Stomach smooth muscle (tissue), 2 donors: ENCODE results near the gene DHX35.

Experiments used
- H3K27ac ChIP-seq: one replicate; pipeline ENCODE4 v1.7.0; 2013; ENCODE audit warnings: mild to moderate bottlenecking, low read length, inconsistent platforms
- H3K27me3 ChIP-seq, 2 donors: one replicate each; pipeline ENCODE4 v1.7.0; 2013; ENCODE audit warnings: low read length in 2 of 2; ENCODE audit not compliant: insufficient read depth in 2 of 2, control insufficient read depth in 1 of 2
- H3K36me3 ChIP-seq, 2 donors: one replicate each; pipeline ENCODE4 v1.7.0; 2013; ENCODE audit warnings: low read length in 2 of 2; ENCODE audit not compliant: control insufficient read depth in 2 of 2, insufficient read depth in 2 of 2
- H3K4me1 ChIP-seq: one replicate; pipeline ENCODE4 v1.7.0; 2013; ENCODE audit warnings: low read length; ENCODE audit not compliant: control insufficient read depth, insufficient read depth
- H3K4me3 ChIP-seq, 2 donors: one replicate each; pipeline ENCODE4 v1.7.0; 2013; ENCODE audit warnings: low read length in 2 of 2
- H3K9ac ChIP-seq, 2 donors: one replicate each; pipeline ENCODE4 v1.7.0; 2013; ENCODE audit warnings: low read length in 2 of 2, mild to moderate bottlenecking in 1 of 2
- H3K9me3 ChIP-seq, 2 donors: one replicate each; pipeline ENCODE4 v1.7.0; 2013; ENCODE audit warnings: low read length in 2 of 2; ENCODE audit not compliant: control insufficient read depth in 2 of 2
- donor health status: healthy.
- donor health status: Pancreatic carcinoma.

DHX35 gene

DNA sequence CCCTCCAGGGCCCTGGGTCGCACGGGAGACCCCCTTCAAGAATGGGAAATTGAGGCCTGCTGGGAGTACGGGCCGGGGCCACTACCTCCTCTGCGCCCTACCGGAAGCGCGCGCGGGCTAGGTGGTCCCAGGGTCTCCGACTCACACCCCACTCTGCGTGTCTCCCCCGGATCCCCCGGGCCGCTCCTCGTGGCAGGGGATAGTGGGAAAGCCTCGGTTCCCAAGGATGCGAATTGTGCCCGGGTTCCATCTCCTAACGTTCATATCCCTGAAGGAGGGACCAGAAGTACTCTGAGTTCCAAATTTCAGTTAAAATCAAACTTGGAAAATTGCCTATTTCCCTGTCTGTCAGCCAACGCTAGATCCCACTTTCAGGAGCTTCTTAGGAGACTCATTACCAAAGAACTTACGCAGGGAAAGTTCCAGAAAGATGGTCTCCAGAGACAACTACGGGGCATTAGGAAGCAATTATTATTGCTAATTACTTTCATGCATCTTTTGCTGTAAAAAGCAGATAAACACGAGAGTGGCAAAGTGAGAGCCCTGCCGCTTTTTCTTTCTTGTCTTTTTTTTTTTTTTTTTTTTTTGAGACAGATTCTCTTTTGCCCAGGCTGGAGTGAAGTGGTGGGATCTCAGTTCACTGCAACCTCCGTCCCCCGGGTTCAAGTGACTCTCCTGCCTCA is 35.1 kb upstream of the DHX35 start:
- peak overlapping the region; percentile 75 to 90 for H3K4me3 ChIP-seq
- H3K9ac ChIP-seq: peak overlapping the region; percentile 81 to 89
- peaks cover 43% of the 10 kb centered on the region for H3K4me1 ChIP-seq
- no peaks in the 10 kb centered on the region for H3K9me3 ChIP-seq
- H3K36me3 ChIP-seq: peaks cover 0 to 4% of the 10 kb centered on the region in 2 donors
- H3K27me3 ChIP-seq: peaks cover 0 to 2% of the 10 kb centered on the region in 2 donors
- peak overlapping the region; percentile 76 for H3K27ac ChIP-seq

DNA sequence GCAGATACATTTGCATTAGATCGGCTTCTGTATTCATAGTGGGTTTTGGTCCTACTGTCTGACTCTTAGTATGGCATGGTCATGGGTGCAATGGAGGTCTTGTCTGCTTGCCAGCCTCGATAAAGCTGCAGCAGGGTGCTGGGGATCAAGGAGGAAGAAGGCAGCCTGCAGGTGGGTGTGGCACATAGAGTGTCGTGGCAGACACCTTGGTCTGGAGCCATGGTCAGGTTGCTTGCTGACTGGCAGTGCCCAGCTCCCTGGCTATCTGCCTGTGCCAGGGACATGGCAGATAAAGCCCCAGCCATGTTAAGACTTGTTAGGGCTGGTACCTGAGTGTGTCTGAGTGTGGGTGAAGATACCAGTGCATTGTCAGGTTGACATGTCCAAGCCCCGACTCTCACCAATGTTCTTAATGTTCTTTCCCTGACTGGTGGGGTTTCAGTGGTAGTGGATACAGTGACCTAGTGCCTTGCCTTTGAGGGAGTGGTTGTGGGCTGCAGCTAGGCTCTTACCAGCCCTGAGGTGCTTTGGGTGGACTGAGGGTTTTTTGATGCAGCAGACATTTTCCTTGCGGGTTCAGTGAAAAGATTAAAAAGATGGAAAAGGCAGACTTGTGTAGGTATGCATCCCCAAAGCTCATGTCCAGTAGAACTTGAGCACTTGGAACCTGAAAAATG is 34.1 kb upstream of the DHX35 start:
- Histone ChIP-seq H3K27me3 (peaks cover 0 to 2% of the 10 kb centered on the region in 2 donors), H3K27ac (peak overlapping the region; percentile 76), H3K4me3 (peak overlapping the region; percentile 67 to 90)

DNA sequence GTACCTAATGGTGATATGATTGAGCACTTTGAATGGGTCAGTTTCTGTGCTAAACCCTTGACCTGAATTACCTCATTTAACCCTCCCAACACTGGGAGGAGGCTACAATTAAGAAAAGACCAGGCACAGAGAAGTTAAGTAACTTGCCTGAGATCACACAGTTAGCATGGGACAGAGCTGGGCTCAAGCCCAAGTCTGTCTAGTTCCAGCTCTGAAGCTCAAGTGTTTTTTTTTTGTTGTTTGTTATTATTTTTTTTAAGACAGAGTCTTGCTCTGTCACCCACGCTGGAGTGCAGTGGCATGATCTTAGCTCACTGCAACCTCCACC is 31.9 kb upstream of the DHX35 start:
- Histone ChIP-seq H3K36me3 (peaks cover 0 to 4% of the 10 kb centered on the region in 2 donors), H3K4me3 (peak overlapping the region; percentile 62 to 90), H3K4me1 (peaks cover 59% of the 10 kb centered on the region), H3K27me3 (peaks cover 0 to 2% of the 10 kb centered on the region in 2 donors), H3K27ac (peak overlapping the region; percentile 76), H3K9me3 (no peaks in the 10 kb centered on the region), H3K9ac (peak overlapping the region in 1 of 2 donors; percentile 71)

More for the DNA sequence above, 34.1 kb upstream of the DHX35 start:
- H3K4me1 ChIP-seq: peaks cover 53% of the 10 kb centered on the region
- peak overlapping the region; percentile 83 to 89 for H3K9ac ChIP-seq
- peaks cover 0 to 4% of the 10 kb centered on the region in 2 donors for H3K36me3 ChIP-seq
- H3K9me3 ChIP-seq: no peaks in the 10 kb centered on the region

DNA sequence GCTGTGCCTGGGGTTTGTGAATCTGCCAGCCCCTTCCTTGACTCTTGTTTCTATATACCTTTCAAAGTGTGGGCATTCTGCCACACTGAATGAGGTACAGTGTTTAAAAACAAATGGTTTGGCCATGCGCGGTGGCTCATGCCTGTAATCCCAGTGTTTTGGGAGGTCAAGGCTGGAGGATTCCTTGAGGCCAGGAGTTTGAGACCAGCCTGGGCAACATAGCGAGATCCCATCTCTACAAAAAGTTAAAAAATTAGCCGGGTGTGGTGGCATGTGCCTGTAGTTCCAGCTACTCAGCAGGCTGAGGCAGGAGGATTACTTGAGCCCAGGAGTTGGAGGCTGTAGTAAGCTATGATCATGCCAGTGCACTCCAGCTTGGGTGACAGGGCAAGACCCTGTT is 30.2 kb upstream of the DHX35 start:
- Histone ChIP-seq H3K27me3 (peaks cover 0 to 2% of the 10 kb centered on the region in 2 donors), H3K9ac (peak overlapping the region in 1 of 2 donors; percentile 46), H3K4me3 (peak overlapping the region; percentile 41 to 90), H3K36me3 (peaks cover 0 to 11% of the 10 kb centered on the region in 2 donors), H3K4me1 (peaks cover 56% of the 10 kb centered on the region), H3K9me3 (no peaks in the 10 kb centered on the region), H3K27ac (peak overlapping the region; percentile 78)

DNA sequence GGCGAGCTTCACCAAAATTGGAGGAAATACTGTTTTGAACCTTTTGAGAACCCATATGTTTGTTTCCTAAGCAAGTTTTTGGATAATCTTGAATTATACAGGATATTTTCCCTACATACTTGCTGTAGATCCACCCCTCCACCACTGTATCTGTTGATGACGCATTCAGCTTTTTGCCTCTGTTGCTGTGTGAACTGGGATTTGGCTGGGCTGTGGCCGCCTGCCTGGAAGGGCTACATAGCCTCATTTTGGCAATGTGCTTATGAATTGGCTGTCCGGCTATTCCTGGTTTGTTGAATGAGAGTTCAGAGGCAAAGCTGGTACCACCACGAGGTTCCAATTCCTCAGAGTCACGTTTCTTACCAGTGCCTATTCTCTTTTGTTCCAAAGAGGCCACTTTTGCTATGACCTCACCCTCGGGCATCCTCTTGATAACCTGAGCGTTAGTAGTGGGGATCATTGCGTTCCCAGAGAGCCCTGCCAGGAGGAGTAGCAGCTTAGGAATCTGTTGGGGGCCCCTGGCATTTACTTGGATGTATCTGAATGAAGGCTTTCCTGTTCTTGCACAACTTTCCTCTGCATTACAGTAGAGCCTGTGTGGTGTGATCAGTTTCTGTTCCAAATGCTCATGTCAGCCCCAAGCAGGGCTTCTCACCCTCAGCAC is 29.6 kb upstream of the DHX35 start:
- no peaks in the 10 kb centered on the region for H3K9me3 ChIP-seq
- peak overlapping the region; percentile 78 for H3K27ac ChIP-seq
- H3K9ac ChIP-seq: peak overlapping the region; percentile 42 to 46
- peak overlapping the region; percentile 11 to 54 for H3K4me3 ChIP-seq
- peaks cover 0 to 2% of the 10 kb centered on the region in 2 donors for H3K27me3 ChIP-seq
- peaks cover 55% of the 10 kb centered on the region for H3K4me1 ChIP-seq
- peaks cover 0 to 15% of the 10 kb centered on the region in 2 donors for H3K36me3 ChIP-seq

DNA sequence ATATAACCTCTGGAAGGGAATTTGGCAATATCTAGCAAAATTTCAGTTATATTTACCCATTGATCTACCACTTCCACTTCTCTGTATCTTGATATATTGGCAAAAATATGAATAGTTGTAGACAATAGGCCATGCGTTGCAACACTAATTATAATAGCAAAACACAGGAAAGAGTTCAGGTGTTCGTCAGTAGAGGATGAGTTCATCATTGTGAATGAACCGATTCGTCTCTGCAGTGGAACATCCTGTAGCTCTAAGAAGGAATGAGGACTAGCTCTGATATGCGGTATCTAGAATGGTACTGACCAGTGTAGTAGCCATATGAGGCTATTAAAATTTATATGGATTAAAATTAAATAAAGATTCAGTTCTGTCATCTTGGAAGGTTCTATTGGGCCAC is 27.6 kb upstream of the DHX35 start:
- H3K27me3 ChIP-seq: no peaks in the 10 kb centered on the region
- H3K9me3 ChIP-seq: no peaks in the 10 kb centered on the region
- no peak overlapping the region for H3K9ac ChIP-seq
- H3K36me3 ChIP-seq: peaks cover 0 to 32% of the 10 kb centered on the region in 2 donors
- no peak overlapping the region for H3K27ac ChIP-seq
- no peak overlapping the region for H3K4me3 ChIP-seq
- peaks cover 53% of the 10 kb centered on the region for H3K4me1 ChIP-seq

DNA sequence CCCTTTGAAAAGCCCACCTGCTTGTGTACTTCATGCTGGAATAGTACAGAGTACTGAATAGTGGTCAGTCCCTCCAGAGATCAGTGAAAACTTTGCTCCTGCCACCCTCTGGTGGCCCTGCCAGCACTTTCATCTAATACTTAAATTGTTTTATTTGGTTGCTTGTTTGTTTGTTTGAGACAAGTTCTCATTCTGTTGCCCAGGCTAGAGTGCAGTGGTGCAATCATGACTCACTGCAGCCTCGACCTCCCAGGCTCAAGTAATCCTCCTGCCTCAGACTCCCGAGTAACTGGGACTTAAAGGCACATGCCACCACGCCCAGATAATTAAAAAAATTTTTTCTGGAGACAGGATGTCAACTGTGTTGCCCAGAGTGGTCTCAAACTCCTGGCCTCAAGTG is 26.9 kb upstream of the DHX35 start:
- Histone ChIP-seq H3K9me3 (no peaks in the 10 kb centered on the region), H3K4me3 (no peak overlapping the region), H3K36me3 (peaks cover 3 to 33% of the 10 kb centered on the region in 2 donors), H3K27ac (peak overlapping the region; percentile 31), H3K27me3 (no peaks in the 10 kb centered on the region), H3K9ac (no peak overlapping the region), H3K4me1 (peaks cover 51% of the 10 kb centered on the region)

DNA sequence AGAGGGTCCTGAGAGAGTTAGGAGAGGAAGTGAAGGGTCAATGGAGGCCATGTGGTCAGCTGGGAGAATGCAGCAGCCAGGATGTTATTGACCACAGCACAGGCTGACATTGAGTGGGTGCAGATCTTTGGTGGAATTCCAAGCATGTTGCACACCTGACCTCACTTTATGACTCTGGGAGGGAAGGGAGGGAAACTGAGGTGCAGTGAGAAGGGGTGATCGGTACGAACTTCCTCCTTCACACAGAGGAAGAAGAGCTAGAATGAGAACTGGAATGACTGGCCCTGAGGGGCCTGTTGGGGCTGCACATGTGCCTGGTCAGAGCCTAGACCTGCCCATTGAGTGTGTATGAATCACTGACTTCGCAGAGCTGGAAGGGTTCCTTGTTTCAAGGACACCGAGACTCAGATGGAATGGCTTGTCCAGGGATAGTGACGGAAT is 26.2 kb upstream of the DHX35 start:
- no peak overlapping the region for H3K9ac ChIP-seq
- no peaks in the 10 kb centered on the region for H3K9me3 ChIP-seq
- no peaks in the 10 kb centered on the region for H3K27me3 ChIP-seq
- H3K27ac ChIP-seq: peak overlapping the region; percentile 31
- H3K4me3 ChIP-seq: no peak overlapping the region
- H3K36me3 ChIP-seq: peaks cover 7 to 38% of the 10 kb centered on the region in 2 donors
- H3K4me1 ChIP-seq: peaks cover 53% of the 10 kb centered on the region

DNA sequence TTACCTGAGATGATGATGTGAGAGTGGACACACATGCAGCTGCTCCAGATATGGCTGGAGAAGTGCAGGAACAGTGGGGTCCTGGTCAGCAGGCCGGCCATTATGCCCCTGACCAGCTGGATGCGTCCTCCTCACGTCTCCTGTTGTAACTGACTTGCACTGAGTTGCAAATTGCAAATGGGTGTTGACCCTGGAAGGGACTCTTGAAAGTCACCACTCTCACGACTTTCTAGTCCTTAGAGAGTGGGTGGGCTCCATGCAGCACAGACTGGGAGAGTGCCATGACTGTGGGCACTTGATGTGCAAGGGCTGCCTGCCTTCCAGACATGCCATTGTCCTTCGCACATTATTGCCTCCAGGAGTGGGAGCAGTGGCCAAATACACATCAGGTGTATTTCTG is 25.1 kb upstream of the DHX35 start:
- H3K4me1 ChIP-seq: peaks cover 44% of the 10 kb centered on the region

DNA sequence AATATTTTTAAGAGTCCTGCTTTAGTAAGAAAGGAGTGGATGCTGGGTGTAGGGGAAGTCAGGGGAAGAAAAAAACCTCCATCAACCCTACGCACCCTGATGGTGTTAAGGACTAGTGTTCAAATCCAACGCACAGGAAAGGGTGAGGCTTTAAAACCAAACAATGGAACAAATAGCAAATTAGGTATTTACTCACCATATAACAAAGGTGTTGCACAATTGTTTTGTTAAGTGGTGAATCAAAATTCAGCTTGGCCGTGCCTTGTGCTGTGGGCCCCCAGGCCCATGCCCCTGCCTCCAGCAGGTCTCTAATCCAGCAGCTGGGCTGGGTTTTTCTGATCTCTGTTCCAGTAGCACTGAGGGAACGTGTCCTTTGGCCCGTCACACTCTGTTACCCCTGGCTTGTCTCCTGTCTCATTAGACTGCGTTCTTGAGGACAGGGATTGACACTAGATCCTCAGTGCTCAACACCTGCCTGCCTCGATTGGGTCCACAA is 24.1 kb upstream of the DHX35 start:
- Histone ChIP-seq H3K27ac (peak overlapping the region; percentile 24), H3K4me1 (peaks cover 34% of the 10 kb centered on the region), H3K9ac (no peak overlapping the region), H3K36me3 (peaks cover 14 to 52% of the 10 kb centered on the region in 2 donors), H3K9me3 (no peaks in the 10 kb centered on the region), H3K4me3 (no peak overlapping the region), H3K27me3 (no peaks in the 10 kb centered on the region)

More for the DNA sequence above, 25.1 kb upstream of the DHX35 start:
- H3K27me3 ChIP-seq: no peaks in the 10 kb centered on the region
- peaks cover 10 to 44% of the 10 kb centered on the region in 2 donors for H3K36me3 ChIP-seq
- peak overlapping the region; percentile 31 for H3K27ac ChIP-seq
- H3K9ac ChIP-seq: no peak overlapping the region
- peak overlapping the region in 1 of 2 donors; percentile 3 for H3K4me3 ChIP-seq
- no peaks in the 10 kb centered on the region for H3K9me3 ChIP-seq
